Measurements from ENCODE around the gene SLC22A8.
"Not testable (repeated sequence)": the region's sequence is repeated elsewhere in the genome, so short reads cannot be mapped to it uniquely, and the experiment has no call there.

DNA sequence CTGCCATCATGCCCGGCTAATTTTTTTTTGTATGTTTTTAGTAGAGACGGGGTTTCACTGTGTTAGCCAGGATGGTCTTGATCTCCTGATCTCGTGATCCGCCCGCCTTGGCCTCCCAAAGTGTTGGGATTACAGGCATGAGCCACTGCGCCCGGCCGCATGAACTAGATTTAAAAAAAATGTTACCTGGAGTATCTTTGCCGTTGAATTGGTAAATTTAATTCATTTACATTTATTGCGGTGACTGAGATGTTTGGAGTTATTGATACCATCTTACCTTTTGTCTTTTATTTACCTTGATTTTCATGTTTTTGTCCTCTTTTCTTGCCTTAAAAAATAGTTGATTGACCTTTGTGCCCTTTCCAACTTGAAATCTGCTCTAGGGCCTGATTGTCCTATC is 70.1 kb downstream of the SLC22A8 start:
- not testable (repeated sequence) for TF ChIP-seq POLR2AphosphoS5 (IDR thresholded peaks at IDR 0.05)
- TF ChIP-seq, protein P1, sequence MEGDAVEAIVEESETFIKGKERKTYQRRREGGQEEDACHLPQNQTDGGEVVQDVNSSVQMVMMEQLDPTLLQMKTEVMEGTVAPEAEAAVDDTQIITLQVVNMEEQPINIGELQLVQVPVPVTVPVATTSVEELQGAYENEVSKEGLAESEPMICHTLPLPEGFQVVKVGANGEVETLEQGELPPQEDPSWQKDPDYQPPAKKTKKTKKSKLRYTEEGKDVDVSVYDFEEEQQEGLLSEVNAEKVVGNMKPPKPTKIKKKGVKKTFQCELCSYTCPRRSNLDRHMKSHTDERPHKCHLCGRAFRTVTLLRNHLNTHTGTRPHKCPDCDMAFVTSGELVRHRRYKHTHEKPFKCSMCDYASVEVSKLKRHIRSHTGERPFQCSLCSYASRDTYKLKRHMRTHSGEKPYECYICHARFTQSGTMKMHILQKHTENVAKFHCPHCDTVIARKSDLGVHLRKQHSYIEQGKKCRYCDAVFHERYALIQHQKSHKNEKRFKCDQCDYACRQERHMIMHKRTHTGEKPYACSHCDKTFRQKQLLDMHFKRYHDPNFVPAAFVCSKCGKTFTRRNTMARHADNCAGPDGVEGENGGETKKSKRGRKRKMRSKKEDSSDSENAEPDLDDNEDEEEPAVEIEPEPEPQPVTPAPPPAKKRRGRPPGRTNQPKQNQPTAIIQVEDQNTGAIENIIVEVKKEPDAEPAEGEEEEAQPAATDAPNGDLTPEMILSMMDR (IDR thresholded peaks at IDR 0.05) = not testable (repeated sequence)

Data from prostate gland (tissue), 2 donors.